CD4-positive, CD25-positive, alpha-beta regulatory T cell (primary cell): ENCODE data around the gene DENND2D. TPM values are rescaled to one million over a fixed set of nuclear protein-coding genes. Genes with fewer than 3 reads are reported as not detected.

Experiments used
- ATAC-seq, 2 donors: fragments of 150-1000 bp; cut with Tn5 transposase; one replicate each; pipeline ENCODE4 v1.10.0; 2021; ENCODE audit warnings: low read depth in 2 of 2, moderate number of reproducible peaks in 2 of 2, moderate library complexity in 1 of 2
- DNase-seq, 3 donors: peaks; one replicate each; pipeline versions ENCODE4 v3.0.0 to v3.0.0-alpha.2; 2012 to 2022; ENCODE audit warnings: mixed read lengths in 1 of 3
- H3K27ac ChIP-seq: one replicate; pipeline ENCODE4 v1.7.0; 2013; ENCODE audit warnings: mild to moderate bottlenecking, low read length; ENCODE audit not compliant: insufficient read depth, poor library complexity, severe bottlenecking
- H3K27me3 ChIP-seq: one replicate; pipeline ENCODE4 v1.7.0; 2013; ENCODE audit warnings: low read length; ENCODE audit not compliant: control insufficient read depth, insufficient read depth
- H3K36me3 ChIP-seq: one replicate; pipeline ENCODE4 v1.7.0; 2013; ENCODE audit warnings: mild to moderate bottlenecking, low read length, moderate library complexity; ENCODE audit not compliant: control insufficient read depth, insufficient read depth
- H3K4me1 ChIP-seq: 2 replicates; pipeline ENCODE4 v1.7.0; 2013; ENCODE audit warnings: mild to moderate bottlenecking, low read length; ENCODE audit not compliant: insufficient read depth, control insufficient read depth, poor library complexity, severe bottlenecking
- H3K4me3 ChIP-seq: one replicate; pipeline ENCODE4 v1.7.0; 2013; ENCODE audit warnings: low read depth, mild to moderate bottlenecking, low read length, moderate library complexity
- H3K9me3 ChIP-seq, 2 experiments: 1 replicate in 1 of 2; 2 replicates in 1 of 2; pipeline ENCODE4 v1.7.0; 2013; ENCODE audit warnings: low read length in 2 of 2, mild to moderate bottlenecking in 1 of 2, moderate library complexity in 1 of 2; ENCODE audit not compliant: control insufficient read depth in 2 of 2
- H3K27ac Mint-ChIP-seq, 3 donors: one replicate each; pipeline ENCODE4 v1.8.0; 2020 to 2022; ENCODE audit warnings: mild to moderate bottlenecking in 3 of 3, mixed read lengths in 3 of 3, moderate library complexity in 2 of 3
- H3K27me3 Mint-ChIP-seq: one replicate; pipeline ENCODE4 v1.8.0; 2022; ENCODE audit warnings: mild to moderate bottlenecking, mixed read lengths
- H3K36me3 Mint-ChIP-seq: one replicate; pipeline ENCODE4 v1.8.0; 2020; ENCODE audit warnings: mixed read lengths
- H3K4me1 Mint-ChIP-seq, 4 donors: one replicate each; pipeline ENCODE4 v1.8.0; 2020 to 2022; ENCODE audit warnings: mixed read lengths in 4 of 4, mild to moderate bottlenecking in 1 of 4
- H3K4me3 Mint-ChIP-seq, 4 donors: one replicate each; pipeline ENCODE4 v1.8.0; 2020 to 2022; ENCODE audit warnings: mild to moderate bottlenecking in 4 of 4, mixed read lengths in 4 of 4, moderate library complexity in 3 of 4
- H3K9me3 Mint-ChIP-seq, 7 donors: one replicate each; pipeline ENCODE4 v1.8.0; 2020 to 2022; ENCODE audit warnings: mixed read lengths in 7 of 7, mild to moderate bottlenecking in 3 of 7, moderate library complexity in 2 of 7
- polyA plus RNA-seq, 4 donors: library from polyadenylated mRNA; unstranded; fragments of 300-500 nt; fragmentation: Illumina TruSeq; gene quantifications; one replicate each; pipeline ENCODE4 v1.2.3, GENCODE V29; 2021
- total RNA-seq: library from RNA; stranded (reverse); gene quantifications from one replicate; pipeline ENCODE4 v1.2.3, GENCODE V29; 2022

The DENND2D gene
- total and polyA plus RNA-seq, 5 donors from 2014 or later: 83.8 to 196 (median 106) TPM

GRCh38 chr1:111200802-111201161 lies 336 bp upstream of the DENND2D start:
- peak overlapping the region; percentile 99 for H3K4me3 ChIP-seq
- Mint-ChIP-seq H3K4me1 (peaks cover 16 to 84% (median 59%) of the 10 kb centered on the region in 4 donors), H3K27ac (peak overlapping the region; percentile 95 to 99 (median 96)), H3K9me3 (peaks cover 0 to 1% (median 0%) of the 10 kb centered on the region in 7 donors), H3K36me3 (peaks cover 40% of the 10 kb centered on the region), H3K27me3 (peaks cover 4% of the 10 kb centered on the region), H3K4me3 (peak overlapping the region; percentile 95 to 98 (median 98))
- DNase-seq (no peak), ATAC-seq (no peak)
- H3K9me3 ChIP-seq: no peaks in the 10 kb centered on the region
- H3K27me3 ChIP-seq: no peaks in the 10 kb centered on the region
- peaks cover 25% of the 10 kb centered on the region for H3K36me3 ChIP-seq
- H3K27ac ChIP-seq: peak overlapping the region; percentile 90
- peaks cover 98% of the 10 kb centered on the region for H3K4me1 ChIP-seq

GRCh38 chr1:111199329-111199728 lies 1.1 kb downstream of the DENND2D start:
- DNase-seq (peak in 1 of 3 donors; percentile 57), ATAC-seq (peak in 1 of 2 donors; percentile 21)
- Histone ChIP-seq H3K9me3 (no peaks in the 10 kb centered on the region), H3K4me3 (peak overlapping the region; percentile 99), H3K27ac (peak overlapping the region; percentile 90), H3K4me1 (peaks cover 99% of the 10 kb centered on the region), H3K27me3 (no peaks in the 10 kb centered on the region), H3K36me3 (peaks cover 39% of the 10 kb centered on the region)
- Mint-ChIP-seq H3K27me3 (no peaks in the 10 kb centered on the region), H3K27ac (peak overlapping the region; percentile 95 to 99 (median 96)), H3K36me3 (peaks cover 52% of the 10 kb centered on the region), H3K4me3 (peak overlapping the region; percentile 95 to 98 (median 98)), H3K4me1 (peaks cover 17 to 86% (median 61%) of the 10 kb centered on the region in 4 donors), H3K9me3 (peaks cover 0 to 1% (median 0%) of the 10 kb centered on the region in 7 donors)

DNA sequence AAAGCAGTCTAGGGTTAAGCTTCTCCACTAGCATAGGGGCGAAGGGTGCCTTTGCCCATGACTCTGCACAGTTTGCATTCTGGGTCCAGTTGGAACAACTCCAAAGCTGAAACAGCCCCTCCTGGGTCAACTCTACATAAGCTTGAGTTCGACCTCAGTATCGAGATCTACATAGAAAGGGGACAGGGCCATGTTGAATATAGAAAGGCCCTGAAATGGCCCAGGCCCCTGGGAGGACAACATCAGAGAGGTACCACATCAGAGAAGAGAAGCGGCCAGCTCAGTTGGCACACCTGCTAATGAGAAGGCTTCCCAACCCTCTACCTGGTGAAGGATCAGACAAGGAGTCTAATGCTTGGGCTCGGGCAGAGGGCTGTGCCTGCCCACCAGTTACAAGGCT lies 1.6 kb downstream of the DENND2D start:
- peak overlapping the region; percentile 95 to 99 (median 96) for H3K27ac Mint-ChIP-seq
- no peaks in the 10 kb centered on the region for H3K27me3 Mint-ChIP-seq
- ATAC-seq: no peak
- peaks cover 56% of the 10 kb centered on the region for H3K36me3 Mint-ChIP-seq
- no peaks in the 10 kb centered on the region for H3K9me3 ChIP-seq
- peak overlapping the region; percentile 90 for H3K27ac ChIP-seq
- peaks cover 44% of the 10 kb centered on the region for H3K36me3 ChIP-seq
- peaks cover 0 to 1% (median 0%) of the 10 kb centered on the region in 7 donors for H3K9me3 Mint-ChIP-seq
- H3K4me1 ChIP-seq: peaks cover 99% of the 10 kb centered on the region
- H3K4me1 Mint-ChIP-seq: peaks cover 18 to 91% (median 65%) of the 10 kb centered on the region in 4 donors
- H3K4me3 Mint-ChIP-seq: peak overlapping the region; percentile 95 to 98 (median 98)
- H3K4me3 ChIP-seq: peak overlapping the region; percentile 99
- H3K27me3 ChIP-seq: no peaks in the 10 kb centered on the region
- DNase-seq: no peak

GRCh38 chr1:111197598-111198284 lies 2.7 kb downstream of the DENND2D start:
- H3K4me1 ChIP-seq: peaks cover 99% of the 10 kb centered on the region
- Mint-ChIP-seq H3K27me3 (no peaks in the 10 kb centered on the region), H3K27ac (peak overlapping the region; percentile 92 to 99 (median 96)), H3K4me1 (peaks cover 23 to 91% (median 68%) of the 10 kb centered on the region in 4 donors), H3K4me3 (peak overlapping the region; percentile 95 to 98 (median 98)), H3K9me3 (peaks cover 0 to 1% (median 0%) of the 10 kb centered on the region in 7 donors), H3K36me3 (peaks cover 64% of the 10 kb centered on the region)
- DNase-seq: peak; percentile 62 to 88 (median 78)
- H3K36me3 ChIP-seq: peaks cover 55% of the 10 kb centered on the region
- no peaks in the 10 kb centered on the region for H3K9me3 ChIP-seq
- peak overlapping the region; percentile 90 for H3K27ac ChIP-seq
- no peaks in the 10 kb centered on the region for H3K27me3 ChIP-seq
- peak; percentile 74 to 79 for ATAC-seq
- H3K4me3 ChIP-seq: peak overlapping the region; percentile 99

GRCh38 chr1:111196213-111196612 lies 4.2 kb downstream of the DENND2D start:
- H3K27me3 ChIP-seq: no peaks in the 10 kb centered on the region
- no peak for ATAC-seq
- no peaks in the 10 kb centered on the region for H3K9me3 ChIP-seq
- H3K27me3 Mint-ChIP-seq: no peaks in the 10 kb centered on the region
- peaks cover 75% of the 10 kb centered on the region for H3K36me3 Mint-ChIP-seq
- peak overlapping the region; percentile 76 for H3K27ac ChIP-seq
- peaks cover 0 to 1% (median 0%) of the 10 kb centered on the region in 7 donors for H3K9me3 Mint-ChIP-seq
- peaks cover 70% of the 10 kb centered on the region for H3K36me3 ChIP-seq
- DNase-seq: no peak
- peak overlapping the region; percentile 95 to 98 (median 98) for H3K4me3 Mint-ChIP-seq
- peaks cover 23 to 91% (median 68%) of the 10 kb centered on the region in 4 donors for H3K4me1 Mint-ChIP-seq
- peaks cover 97% of the 10 kb centered on the region for H3K4me1 ChIP-seq
- peak overlapping the region; percentile 92 to 96 (median 94) for H3K27ac Mint-ChIP-seq
- peak overlapping the region; percentile 99 for H3K4me3 ChIP-seq

- H3K4me3 ChIP-seq: peak overlapping the region; percentile 99
- H3K36me3 Mint-ChIP-seq: peaks cover 81% of the 10 kb centered on the region
- peaks cover 23 to 92% (median 73%) of the 10 kb centered on the region in 4 donors for H3K4me1 Mint-ChIP-seq
- H3K27me3 ChIP-seq: no peaks in the 10 kb centered on the region
- DNase-seq (no peak), ATAC-seq (no peak)
- peaks cover 87% of the 10 kb centered on the region for H3K4me1 ChIP-seq
- H3K9me3 ChIP-seq: no peaks in the 10 kb centered on the region
- peaks cover 81% of the 10 kb centered on the region for H3K36me3 ChIP-seq
- H3K27me3 Mint-ChIP-seq: no peaks in the 10 kb centered on the region
- peaks cover 0 to 1% (median 0%) of the 10 kb centered on the region in 7 donors for H3K9me3 Mint-ChIP-seq
- peak overlapping the region; percentile 0 to 98 (median 98) for H3K4me3 Mint-ChIP-seq
- H3K27ac ChIP-seq: peak overlapping the region; percentile 76
- peak overlapping the region; percentile 92 to 96 (median 94) for H3K27ac Mint-ChIP-seq
These were observed 5.3 kb downstream of the DENND2D start for GRCh38 chr1:111195002-111195684.

DNA sequence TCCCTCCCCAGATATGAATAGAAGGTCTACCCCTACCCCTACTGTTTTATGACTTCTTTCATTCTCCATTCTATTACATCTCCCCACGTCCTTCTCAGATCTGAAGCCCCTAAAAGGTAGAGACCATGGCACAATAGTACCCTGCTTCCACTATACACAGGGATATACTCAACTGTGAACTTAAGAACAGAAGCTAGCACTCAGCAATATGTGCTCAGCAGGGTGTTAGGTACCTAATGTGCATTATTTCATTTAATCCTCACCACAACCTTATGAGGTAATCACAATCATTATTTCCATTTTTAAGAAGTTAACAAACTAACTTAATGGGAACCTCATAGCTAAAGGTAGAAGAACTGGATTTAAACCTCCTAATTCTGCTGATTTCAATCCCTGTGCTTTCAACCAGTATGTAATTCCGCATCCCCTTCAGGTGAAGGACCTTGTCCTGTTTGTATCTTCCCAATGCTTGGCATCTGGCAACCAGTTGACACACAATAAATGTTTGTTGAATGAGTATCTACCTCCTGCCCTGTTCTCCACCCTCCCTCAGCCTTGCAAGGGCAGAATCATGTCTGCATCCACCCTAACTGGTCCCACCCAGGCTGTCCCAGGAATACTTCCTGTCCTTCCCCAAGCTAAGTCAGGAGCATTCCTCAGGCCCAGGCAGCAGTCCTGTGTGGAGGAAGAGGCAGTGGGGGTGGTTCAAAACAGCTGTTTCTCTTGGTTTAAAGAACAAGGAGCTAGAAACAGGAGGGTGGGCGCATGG lies 6.5 kb downstream of the DENND2D start:
- Mint-ChIP-seq H3K27me3 (no peaks in the 10 kb centered on the region), H3K9me3 (peaks cover 0 to 1% (median 0%) of the 10 kb centered on the region in 7 donors), H3K36me3 (peaks cover 85% of the 10 kb centered on the region), H3K4me1 (peaks cover 23 to 100% (median 80%) of the 10 kb centered on the region in 4 donors), H3K4me3 (peak overlapping the region; percentile 64 to 98 (median 98)), H3K27ac (peak overlapping the region; percentile 92 to 96 (median 94))
- no peaks in the 10 kb centered on the region for H3K9me3 ChIP-seq
- ATAC-seq: no peak
- no peaks in the 10 kb centered on the region for H3K27me3 ChIP-seq
- H3K27ac ChIP-seq: peak overlapping the region; percentile 76
- DNase-seq: no peak
- H3K36me3 ChIP-seq: peaks cover 92% of the 10 kb centered on the region
- peaks cover 78% of the 10 kb centered on the region for H3K4me1 ChIP-seq
- H3K4me3 ChIP-seq: peak overlapping the region; percentile 52
